ENCODE measurements around the gene TAX1BP1.
A peak's percentile ranks its signal among the peaks of the same experiment; 100 is the strongest.
"Not testable (repeated sequence)": the region's sequence is repeated elsewhere in the genome, so short reads cannot be mapped to it uniquely, and the experiment has no call there.

The TAX1BP1 gene

DNA sequence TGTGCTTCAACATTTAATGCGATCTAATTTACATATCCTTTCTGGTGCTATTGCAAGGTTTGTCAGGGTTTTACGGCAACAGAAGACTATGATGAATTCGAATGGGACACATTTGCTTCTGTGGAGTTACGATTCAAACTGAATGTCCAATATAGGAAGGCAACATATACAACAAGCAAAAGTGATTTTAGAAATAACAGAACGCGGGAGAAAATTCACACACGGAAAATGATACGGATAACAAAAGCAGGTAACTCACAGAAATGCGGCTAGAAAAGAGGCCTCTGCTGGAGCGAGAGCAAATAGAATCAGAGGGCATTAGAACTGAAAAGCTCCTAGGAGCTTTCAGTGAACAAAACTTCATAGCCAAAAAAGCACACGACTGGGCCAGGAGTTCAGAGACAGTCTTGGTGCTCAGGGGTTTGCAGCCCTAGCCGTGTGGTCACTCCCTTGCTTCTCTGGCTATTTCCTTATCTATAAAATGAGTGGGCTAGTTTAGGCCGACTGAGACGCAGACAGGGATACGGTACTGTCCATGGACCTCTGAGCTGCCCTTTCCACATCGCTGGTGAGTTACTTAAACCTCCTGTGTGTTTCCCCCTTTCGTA, 557 bp upstream of the TAX1BP1 start:
- DNase-seq (ENCODE audit: low spot score): no peak

- peak; percentile 90 for DNase-seq (ENCODE audit: low spot score)
Observed at GRCh38 chr7:27740449-27741086, 606 bp downstream of the TAX1BP1 start.

DNA sequence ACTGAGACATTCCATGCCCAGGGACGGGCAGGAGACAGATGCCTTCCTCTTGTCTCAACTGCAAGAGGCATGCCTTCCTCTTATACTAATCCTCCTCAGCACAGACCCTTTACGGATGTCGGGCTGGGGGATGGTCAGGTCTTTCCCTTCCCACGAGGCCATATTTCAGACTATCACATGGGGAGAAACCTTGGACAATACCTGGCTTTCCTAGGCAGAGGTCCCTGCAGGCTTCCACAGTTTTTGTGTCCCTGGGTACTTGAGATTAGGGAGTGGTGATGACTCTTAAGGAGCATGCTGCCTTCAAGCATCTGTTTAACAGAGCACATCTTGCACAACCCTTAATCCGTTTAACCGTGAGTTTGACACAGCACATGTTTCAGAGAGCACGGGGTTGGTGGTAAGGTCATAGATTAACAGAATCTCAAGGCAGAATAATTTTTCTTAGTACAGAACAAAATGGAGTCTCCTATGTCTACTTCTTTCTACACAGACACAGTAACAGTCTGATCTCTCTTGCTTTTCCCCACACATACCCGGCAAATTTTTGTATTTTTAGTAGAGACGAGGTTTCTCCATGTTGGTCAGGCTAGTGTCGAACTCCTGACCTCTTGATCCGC, 2.2 kb downstream of the TAX1BP1 start:
- DNase-seq (ENCODE audit: low spot score): not testable (repeated sequence)

DNA sequence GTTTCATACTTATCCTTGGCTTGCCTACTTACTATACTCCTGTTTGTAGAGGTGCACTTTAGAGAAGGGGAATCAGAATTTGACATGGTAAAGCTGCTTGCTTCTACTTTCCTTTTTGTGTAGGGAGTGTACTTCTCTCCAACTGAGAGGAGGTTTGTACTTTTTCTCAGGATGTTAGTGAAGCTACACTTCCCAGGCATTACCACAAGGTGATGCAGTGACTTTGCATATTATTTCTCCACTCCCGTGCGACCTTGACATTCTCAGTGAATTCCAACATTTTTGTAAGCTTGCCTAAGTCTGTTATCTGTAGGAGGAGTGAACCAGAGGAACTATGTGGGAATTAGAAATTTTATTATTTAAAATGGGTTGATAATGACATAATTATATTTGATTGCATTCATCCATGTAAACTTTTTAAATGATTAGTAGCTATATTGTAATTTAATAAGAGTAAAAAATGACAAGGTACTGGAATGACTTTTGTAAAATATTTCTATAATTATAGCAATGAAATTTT, 5.2 kb downstream of the TAX1BP1 start:
- peak; percentile 62 for DNase-seq (ENCODE audit: low spot score)

DNA sequence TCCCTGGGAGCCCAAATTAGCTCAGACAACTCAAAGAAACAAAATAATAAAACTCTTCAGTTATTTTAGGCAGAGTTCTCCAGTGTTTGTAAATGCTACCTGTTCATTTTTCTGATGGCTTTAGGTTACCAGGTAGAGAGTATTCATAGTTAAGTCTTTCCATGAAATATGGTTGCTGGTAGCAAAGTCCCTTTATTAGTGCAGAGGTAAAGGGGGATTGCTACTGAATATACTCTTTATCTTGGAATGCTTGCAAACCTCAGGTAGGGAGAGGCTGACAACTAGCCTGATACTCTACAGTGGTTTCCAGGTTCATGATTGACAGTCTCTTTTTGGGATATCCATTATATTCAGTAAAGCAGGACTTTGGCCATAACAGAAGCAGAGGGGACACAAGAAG, 6.5 kb downstream of the TAX1BP1 start:
- no peak for DNase-seq (ENCODE audit: low spot score)

GRCh38 chr7:27746978-27747377, 7.0 kb downstream of the TAX1BP1 start:
- no peak for DNase-seq (ENCODE audit: low spot score)

GRCh38 chr7:27747589-27748368, 7.8 kb downstream of the TAX1BP1 start:
- DNase-seq (ENCODE audit: low spot score): no peak

DNA sequence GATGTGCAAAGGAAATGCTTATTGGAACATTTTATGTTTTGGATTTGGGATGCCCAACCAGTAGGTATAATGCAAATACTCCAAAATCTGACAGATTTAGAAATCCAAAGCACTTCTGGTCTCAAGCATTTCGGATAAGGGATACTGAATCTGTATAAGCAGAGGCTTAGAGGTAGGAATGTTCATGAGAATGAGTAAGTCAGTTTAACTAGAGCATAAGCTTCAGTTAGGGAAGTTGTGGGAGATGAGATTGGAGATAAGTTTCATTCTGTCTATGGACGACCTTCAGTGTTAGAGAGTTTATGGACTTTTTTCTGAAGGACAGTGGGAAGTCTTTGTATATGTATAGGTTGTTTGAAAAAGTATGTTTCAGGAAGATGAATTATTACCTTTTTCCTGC, 10.4 kb downstream of the TAX1BP1 start:
- DNase-seq (ENCODE audit: low spot score): no peak

GRCh38 chr7:27751888-27752660, 12.1 kb downstream of the TAX1BP1 start:
- DNase-seq (ENCODE audit: low spot score): no peak

GRCh38 chr7:27753863-27754262, 13.9 kb downstream of the TAX1BP1 start:
- no peak for DNase-seq (ENCODE audit: low spot score)

- no peak for DNase-seq (ENCODE audit: low spot score)
Observed at GRCh38 chr7:27756298-27756697, 16.3 kb downstream of the TAX1BP1 start.

DNA sequence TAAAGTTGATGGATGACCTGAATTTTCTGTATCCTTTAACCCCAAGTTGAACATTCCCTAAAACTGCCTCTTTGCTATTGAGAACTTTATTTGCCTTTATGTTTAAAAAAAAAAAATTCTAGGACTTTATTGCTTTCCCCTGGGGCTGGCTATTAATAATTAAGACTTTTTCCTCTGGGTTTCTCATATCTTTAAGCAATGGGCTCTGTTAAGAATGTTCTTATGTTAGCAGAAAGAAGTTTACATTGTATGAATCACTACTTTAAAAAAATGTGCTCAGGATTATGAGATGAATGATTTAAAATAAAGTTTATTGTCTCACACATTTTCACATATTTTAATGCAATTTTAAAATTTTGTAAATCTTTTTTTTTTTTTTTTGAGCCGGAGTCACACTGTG, 19.5 kb downstream of the TAX1BP1 start:
- no peak for DNase-seq (ENCODE audit: low spot score)

GRCh38 chr7:27762062-27762461, 22.1 kb downstream of the TAX1BP1 start:
- DNase-seq (ENCODE audit: low spot score): no peak

- DNase-seq (ENCODE audit: low spot score): no peak
Observed at GRCh38 chr7:27763983-27764508, 24.1 kb downstream of the TAX1BP1 start.

GRCh38 chr7:27765841-27766240, 25.9 kb downstream of the TAX1BP1 start:
- no peak for DNase-seq (ENCODE audit: low spot score)

GRCh38 chr7:27767374-27767773, 27.4 kb downstream of the TAX1BP1 start:
- no peak for DNase-seq (ENCODE audit: low spot score)

DNA sequence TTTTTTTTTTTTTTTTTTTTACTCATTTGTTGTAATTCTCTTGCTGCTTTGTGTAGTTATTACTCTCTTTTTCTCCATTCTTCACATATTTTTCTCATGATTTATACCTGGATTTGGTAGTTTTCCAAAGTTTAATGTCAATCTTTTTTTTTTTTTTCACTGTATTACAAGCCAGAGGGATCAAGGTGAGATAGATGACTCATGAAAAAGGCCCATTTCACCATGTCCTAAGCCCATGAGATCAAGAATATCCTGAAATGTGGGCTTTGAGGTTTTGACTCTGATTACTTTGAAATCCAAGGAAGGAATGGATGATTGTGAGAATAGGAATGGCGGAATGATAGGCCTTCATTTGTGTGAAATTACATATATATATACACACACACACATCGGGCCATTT, 31.1 kb downstream of the TAX1BP1 start:
- no peak for DNase-seq (ENCODE audit: low spot score)

DNA sequence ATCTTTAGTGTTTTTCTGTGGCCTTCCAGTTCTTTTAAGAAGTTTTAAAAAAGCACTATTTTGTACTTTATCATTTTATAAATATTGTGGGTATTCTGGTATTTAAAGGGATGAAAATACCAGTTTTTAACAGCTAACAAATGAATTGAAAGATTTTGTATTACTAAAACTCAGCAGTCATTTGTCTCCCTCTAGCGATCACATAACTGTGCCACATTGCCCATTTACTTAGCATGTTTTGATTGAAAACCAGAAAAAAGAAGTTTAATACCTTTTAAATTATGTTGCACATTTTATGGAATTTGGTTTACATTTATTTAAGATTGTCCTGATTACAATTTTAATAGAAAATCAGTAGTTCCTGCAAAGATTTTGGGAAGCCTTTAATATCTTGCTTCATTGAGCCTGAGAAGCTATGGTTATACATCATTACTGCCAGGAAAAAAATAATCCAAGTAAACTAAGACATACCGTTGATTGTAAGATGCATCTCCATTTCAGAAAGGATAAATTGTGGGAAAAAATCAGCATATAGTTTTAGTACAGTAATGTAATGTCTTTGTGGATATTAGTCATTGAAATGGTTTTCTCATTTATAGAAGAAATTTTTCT, 34.9 kb downstream of the TAX1BP1 start:
- peak; percentile 58 for DNase-seq (ENCODE audit: low spot score)

DNA sequence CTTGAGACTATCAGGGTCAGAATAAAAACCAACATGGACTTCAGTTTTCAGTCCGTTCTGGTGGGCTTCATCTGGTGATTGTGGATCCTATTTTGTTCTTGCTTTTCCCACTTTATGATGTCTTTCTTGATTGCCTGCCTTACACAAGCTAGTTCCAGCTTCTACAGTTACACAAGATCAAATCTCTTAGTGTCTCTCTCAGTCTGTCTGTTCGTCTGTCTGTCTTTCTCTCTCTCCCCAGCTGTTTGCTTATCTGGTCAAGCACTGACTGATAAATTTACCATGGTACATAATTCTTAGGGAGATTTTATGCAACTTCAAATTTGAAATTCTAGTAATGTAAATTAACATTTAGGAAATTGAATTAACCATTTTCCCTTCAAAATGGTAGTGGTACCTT, 35.8 kb downstream of the TAX1BP1 start:
- no peak for DNase-seq (ENCODE audit: low spot score)

- DNase-seq (ENCODE audit: low spot score): no peak
Observed at GRCh38 chr7:27777662-27778061, 37.7 kb downstream of the TAX1BP1 start.

GRCh38 chr7:27779873-27780272, 39.9 kb downstream of the TAX1BP1 start:
- DNase-seq (ENCODE audit: low spot score): no peak
